Breast epithelium (tissue), 3 donors: ENCODE measurements around the gene SGSH.

Experiments used
- POLR2A ChIP-seq: fragments of 450-650 bp; IDR thresholded peaks from one replicate; pipeline ENCODE4 v1.6.1; 2016; ENCODE audit warnings: antibody characterized with exemption, mild to moderate bottlenecking, moderate library complexity
- POLR2AphosphoS5 ChIP-seq, 3 donors: sonication (generic); formaldehyde crosslinking; IDR thresholded peaks; one replicate each; pipeline ENCODE4 v1.6.1; 2017; ENCODE audit warnings: antibody characterized with exemption in 3 of 3
- TF ChIP-seq, protein P1 (sequence below), 3 donors: fragments of 450-650 bp; IDR thresholded peaks; one replicate each; pipeline ENCODE4 v1.5.1; 2016 to 2017; ENCODE audit warnings: antibody characterized with exemption in 3 of 3, mild to moderate bottlenecking in 3 of 3, moderate library complexity in 3 of 3

DNA sequence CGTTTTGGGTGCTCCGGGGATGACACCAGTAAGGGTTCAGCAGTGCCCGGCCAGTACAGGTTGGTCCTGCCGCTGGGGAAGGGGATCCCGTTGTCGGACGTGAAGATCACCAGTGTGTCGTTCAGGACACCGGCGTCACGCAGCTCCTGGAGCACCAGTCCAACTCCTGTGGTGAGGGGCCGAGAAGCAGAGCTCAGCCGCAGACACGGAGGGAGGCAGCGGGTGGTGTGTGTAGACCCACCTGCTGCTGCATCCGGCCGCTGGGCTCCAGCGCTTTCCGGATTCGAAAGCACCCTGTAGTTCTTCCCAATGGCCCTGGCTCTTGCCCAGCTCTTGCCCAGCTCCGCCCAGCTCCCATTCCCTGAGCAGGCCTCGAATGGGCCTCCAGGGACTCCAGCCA lies 8.0 kb downstream of the SGSH start:
- TF ChIP-seq, protein P1, sequence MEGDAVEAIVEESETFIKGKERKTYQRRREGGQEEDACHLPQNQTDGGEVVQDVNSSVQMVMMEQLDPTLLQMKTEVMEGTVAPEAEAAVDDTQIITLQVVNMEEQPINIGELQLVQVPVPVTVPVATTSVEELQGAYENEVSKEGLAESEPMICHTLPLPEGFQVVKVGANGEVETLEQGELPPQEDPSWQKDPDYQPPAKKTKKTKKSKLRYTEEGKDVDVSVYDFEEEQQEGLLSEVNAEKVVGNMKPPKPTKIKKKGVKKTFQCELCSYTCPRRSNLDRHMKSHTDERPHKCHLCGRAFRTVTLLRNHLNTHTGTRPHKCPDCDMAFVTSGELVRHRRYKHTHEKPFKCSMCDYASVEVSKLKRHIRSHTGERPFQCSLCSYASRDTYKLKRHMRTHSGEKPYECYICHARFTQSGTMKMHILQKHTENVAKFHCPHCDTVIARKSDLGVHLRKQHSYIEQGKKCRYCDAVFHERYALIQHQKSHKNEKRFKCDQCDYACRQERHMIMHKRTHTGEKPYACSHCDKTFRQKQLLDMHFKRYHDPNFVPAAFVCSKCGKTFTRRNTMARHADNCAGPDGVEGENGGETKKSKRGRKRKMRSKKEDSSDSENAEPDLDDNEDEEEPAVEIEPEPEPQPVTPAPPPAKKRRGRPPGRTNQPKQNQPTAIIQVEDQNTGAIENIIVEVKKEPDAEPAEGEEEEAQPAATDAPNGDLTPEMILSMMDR (IDR thresholded peaks at IDR 0.05) = no peak
- TF ChIP-seq POLR2A = no peak
- TF ChIP-seq POLR2AphosphoS5 (IDR thresholded peaks at IDR 0.05) = no peak
